NK-92 (cell line): Measurements from ENCODE around the gene SGPP1.
"Not testable (repeated sequence)": the region's sequence is repeated elsewhere in the genome, so short reads cannot be mapped to it uniquely, and the experiment has no call there.

Source experiments
- DNase-seq: peaks from one replicate; lab custom pipeline; 2025; ENCODE audit not compliant: unreplicated experiment; lab: John Stamatoyannopoulos, UW

The SGPP1 gene

GRCh38 chr14:63726499-63726898 is 1.4 kb downstream of the SGPP1 start:
- no peak for DNase-seq

DNA sequence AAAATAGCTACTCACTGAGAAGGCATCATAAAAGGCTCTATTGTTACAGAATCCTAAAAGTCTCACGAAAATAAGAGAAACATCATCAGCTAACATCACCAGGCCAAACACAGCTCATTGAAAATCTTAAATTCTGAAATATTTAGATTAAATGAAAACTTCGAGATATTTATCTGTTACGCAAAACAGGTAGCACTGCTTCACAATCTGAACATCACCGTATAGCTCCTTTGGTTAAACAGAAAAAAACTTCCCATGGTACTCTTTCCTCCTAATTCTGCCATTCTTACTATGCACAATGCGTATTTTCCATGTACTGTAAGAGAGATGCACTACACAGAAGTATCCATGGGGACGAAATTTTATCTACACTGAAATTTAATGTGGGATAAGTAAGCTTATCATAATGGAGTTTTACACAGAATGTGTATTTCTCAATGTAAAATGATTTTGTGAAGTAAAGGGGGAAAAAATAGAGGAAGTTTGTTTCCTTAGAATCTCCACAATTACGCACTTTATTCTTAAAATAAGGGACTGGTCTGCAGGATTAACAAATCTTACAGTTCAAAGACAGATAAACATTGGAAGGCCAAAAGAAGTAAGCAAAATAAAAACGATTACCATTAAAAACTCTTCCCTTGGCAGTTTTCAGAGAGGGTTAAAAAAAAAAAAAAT is 1.9 kb downstream of the SGPP1 start:
- DNase-seq, result no peak

GRCh38 chr14:63717702-63718101 is 10.2 kb downstream of the SGPP1 start:
- no peak for DNase-seq

- no peak for DNase-seq
Observed at GRCh38 chr14:63715360-63715759, 12.5 kb downstream of the SGPP1 start.

GRCh38 chr14:63713764-63714163 is 14.1 kb downstream of the SGPP1 start:
- DNase-seq, result no peak

- DNase-seq, result no peak
Observed at GRCh38 chr14:63713058-63713457, 14.8 kb downstream of the SGPP1 start.

DNA sequence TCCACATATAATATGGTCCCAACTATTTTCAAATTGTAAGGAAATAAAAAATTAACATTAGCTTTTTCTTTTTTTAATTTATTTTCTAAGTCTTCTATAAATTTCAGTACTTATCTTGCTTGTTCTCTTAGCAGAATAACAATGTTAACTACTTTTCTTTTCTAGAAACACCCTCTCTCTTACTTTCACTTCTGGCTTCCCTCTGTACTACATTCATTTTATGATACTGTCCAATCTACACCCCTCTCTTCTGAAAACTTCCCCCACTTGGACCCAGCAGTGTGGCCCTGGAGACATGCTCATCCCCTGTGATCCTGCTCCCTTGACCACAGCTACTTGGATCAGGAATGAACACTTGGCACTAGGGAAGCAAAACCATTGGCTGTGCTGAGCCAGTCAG is 15.7 kb downstream of the SGPP1 start:
- no peak for DNase-seq

- no peak for DNase-seq
Observed at GRCh38 chr14:63710497-63710896, 17.4 kb downstream of the SGPP1 start.

DNA sequence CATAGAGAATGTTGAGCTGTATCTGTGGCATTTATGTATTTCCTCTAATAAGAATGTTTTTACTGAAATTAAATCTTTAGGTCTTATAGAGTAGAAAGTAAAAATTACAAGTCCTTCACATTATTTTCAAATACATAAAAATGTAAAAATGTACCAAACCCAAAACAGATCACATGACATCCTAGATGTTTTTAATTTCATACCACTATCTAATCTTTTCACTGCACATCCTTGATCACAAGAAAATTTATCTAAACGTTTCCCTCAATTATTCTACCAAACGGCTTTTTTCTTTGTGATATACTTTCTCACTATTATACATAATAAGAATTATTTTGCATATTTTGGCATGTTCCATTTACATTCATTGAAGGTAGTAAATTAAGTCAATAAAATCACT is 18.3 kb downstream of the SGPP1 start:
- DNase-seq, result no peak

DNA sequence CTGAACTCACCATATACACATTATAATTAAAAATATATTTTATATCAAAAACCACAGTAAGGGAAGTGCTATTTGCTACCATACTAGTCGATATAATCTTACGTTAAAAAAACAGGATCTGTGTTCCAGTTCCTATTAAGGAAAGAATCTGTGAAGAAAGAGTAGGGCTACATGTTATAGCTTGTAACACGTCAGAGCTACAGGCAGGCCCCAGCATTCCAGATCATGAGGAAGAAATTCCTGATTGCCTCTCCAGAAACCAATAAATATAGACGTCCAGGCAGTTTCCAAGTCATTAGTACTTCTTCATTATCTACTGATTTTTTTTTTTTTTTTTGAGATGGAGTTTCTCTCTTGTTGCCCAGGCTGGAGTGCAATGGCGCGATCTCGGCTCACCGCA is 20.6 kb downstream of the SGPP1 start:
- DNase-seq, result no peak

DNA sequence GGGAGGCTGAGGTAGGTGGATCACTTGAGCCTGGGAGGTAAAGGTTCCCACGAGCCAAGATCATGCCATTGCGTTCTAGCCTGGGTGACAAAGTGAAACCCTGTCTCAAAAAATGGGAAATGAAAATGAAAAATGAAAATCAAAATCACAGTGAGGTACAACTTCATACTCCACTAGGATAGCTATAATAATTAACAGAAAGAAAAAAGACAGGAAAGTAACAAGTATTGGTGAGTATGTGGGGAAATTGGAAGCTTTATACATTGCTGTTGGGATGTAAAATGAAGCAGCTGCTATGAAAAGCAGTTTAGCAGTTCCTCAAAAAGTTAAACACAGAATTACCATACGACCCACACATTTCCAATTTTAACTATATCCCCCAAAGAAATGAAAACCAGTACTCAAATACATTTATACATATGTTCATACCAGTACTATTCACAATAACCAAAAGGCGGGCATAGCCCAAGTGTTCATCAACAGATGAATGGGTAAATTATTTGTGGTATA is 22.2 kb downstream of the SGPP1 start:
- no peak for DNase-seq

- not testable (repeated sequence) for DNase-seq
Observed at GRCh38 chr14:63702530-63702929, 25.3 kb downstream of the SGPP1 start.

DNA sequence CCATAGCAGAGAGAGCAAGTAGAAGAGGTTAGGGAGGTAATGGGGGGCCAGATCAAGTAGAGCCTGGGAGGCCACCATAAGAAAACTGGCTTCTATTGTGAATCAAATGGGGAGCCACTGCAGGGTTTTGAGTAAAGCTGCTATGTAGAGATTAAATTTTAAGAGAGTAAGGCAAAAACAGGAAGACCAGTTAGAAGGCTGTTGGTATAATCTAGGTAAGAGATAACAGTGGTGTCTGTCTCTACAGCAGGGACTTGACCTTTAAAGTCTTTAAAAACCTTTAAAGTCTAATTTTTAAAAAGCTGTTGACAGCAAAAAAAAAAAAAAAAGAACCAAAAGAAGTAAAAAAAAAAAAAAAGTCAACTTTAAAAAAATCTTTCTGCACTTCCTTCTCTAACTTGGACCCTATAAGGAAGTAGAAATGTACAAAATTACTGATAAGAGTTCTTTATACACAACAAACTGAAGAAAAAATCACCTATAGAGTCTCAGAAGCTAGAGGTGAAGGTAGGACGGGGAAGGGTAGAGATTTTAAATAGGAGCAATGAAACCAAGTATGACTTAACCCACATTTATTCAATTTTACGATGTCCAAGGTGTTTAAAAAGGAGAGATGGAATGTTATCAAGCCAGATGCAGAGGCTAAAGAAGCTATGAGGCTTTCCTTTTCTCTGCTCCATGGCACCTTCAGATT is 26.1 kb downstream of the SGPP1 start:
- no peak for DNase-seq

DNA sequence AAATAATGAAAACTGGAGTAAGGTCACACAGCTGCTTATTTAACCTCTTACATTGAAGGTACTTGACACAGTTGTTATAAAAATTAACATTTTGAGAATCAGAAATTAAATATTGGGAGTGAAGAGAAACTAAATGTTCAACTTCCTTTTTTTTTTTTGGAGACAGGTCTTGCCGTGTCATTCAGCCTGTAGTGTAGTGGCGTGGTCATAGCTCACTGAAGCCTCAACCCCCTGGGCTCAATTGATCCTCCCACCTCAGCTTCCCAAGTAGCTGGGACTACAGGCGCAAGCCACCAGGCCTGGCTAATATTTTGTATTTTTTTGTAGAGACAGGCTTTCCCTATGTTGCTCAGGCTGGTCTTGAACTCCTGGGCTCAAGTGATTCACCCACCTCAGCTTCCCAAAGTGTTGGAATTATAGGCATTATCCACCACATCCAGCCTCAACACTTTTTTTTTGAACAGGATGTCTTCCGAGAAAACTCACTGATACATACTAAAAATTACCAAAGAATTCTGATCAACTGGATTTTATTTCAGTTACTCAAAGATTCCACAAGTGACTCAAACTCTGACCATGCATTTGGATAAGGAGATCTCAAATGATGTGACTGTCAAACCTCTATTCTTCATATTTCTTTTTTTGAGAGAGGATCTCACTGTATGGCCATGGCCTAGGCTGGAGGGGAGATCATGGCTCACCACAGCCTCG is 35.4 kb downstream of the SGPP1 start:
- DNase-seq, result no peak

GRCh38 chr14:63689132-63689531 is 38.7 kb downstream of the SGPP1 start:
- DNase-seq, result no peak

- DNase-seq, result no peak
Observed at GRCh38 chr14:63686926-63687325, 40.9 kb downstream of the SGPP1 start.

GRCh38 chr14:63685401-63685800 is 42.5 kb downstream of the SGPP1 start:
- DNase-seq, result no peak

- DNase-seq, result no peak
Observed at GRCh38 chr14:63682727-63683593, 44.9 kb downstream of the SGPP1 start.

GRCh38 chr14:63678536-63678935 is 49.3 kb downstream of the SGPP1 start:
- no peak for DNase-seq

DNA sequence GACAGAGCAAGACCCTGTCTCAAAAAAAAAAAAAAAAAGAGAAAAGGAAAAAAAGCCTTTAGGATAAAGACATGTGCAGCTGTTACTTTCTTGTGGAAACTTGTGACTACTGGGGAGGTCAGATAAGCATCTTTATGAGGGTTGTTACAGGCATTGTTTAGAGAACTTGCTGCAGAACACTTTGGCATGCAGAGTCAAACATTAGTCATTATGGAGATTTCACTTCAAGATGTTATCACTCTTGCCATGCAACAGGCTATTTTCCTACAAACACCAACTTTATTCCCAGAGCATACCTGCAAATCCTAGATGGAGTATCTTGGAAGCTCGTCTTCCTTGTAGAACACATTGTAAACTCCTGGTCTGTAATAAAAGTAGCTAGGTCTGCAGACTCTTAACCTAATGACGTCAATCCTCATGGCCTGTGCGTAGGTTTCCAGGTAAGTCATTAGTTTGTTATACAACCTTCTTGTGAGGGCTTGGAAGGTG is 49.9 kb downstream of the SGPP1 start:
- no peak for DNase-seq

GRCh38 chr14:63676615-63677014 is 51.2 kb downstream of the SGPP1 start:
- no peak for DNase-seq
